GM23248 (cell line): ENCODE measurements around the gene NUDCD3. TPM values are rescaled to one million over a fixed set of nuclear protein-coding genes. Genes with fewer than 3 reads are reported as not detected.

Source experiments
- DNase-seq: peaks from one replicate; pipeline ENCODE4 v3.0.0-alpha.2; 2015
- H2AFZ ChIP-seq: fragments of 200-600 bp; sonication (generic); 2 replicates; pipeline ENCODE4 v1.6.1; 2016; ENCODE audit warnings: antibody characterized with exemption
- H3F3A ChIP-seq: fragments of 200-600 bp; sonication (generic); 2 replicates; pipeline ENCODE4 v1.6.1; 2016; ENCODE audit warnings: mild to moderate bottlenecking, antibody characterized with exemption, mixed run types; ENCODE audit not compliant: insufficient read depth
- H3K27ac ChIP-seq: fragments of 200-600 bp; sonication (generic); 2 replicates; pipeline ENCODE4 v1.5.1; 2016; ENCODE audit warnings: mild to moderate bottlenecking
- H3K27me3 ChIP-seq: fragments of 200-600 bp; sonication (generic); replicated peaks from 2 replicates; pipeline ENCODE4 v1.6.1; 2016; ENCODE audit warnings: mild to moderate bottlenecking; ENCODE audit not compliant: insufficient read depth
- H3K36me3 ChIP-seq: fragments of 200-600 bp; sonication (generic); 2 replicates; pipeline ENCODE4 v1.6.1; 2016; ENCODE audit warnings: low read depth, mild to moderate bottlenecking
- H3K4me1 ChIP-seq: fragments of 200-600 bp; sonication (generic); 2 replicates; pipeline ENCODE4 v1.6.1; 2016; ENCODE audit warnings: mild to moderate bottlenecking; ENCODE audit not compliant: insufficient read depth
- H3K4me2 ChIP-seq: fragments of 200-600 bp; sonication (generic); one replicate; pipeline ENCODE4 v1.6.1; 2016; ENCODE audit warnings: mild to moderate bottlenecking; ENCODE audit not compliant: unreplicated experiment
- H3K4me3 ChIP-seq: fragments of 200-600 bp; sonication (generic); 2 replicates; pipeline ENCODE4 v1.5.1; 2016; ENCODE audit warnings: mild to moderate bottlenecking
- H3K79me2 ChIP-seq: fragments of 200-600 bp; sonication (generic); 2 replicates; pipeline ENCODE4 v1.6.1; 2016; ENCODE audit warnings: mild to moderate bottlenecking; ENCODE audit not compliant: insufficient read depth
- H3K9ac ChIP-seq: fragments of 200-600 bp; sonication (generic); 2 replicates; pipeline ENCODE4 v1.6.1; 2016; ENCODE audit warnings: mild to moderate bottlenecking
- H3K9me2 ChIP-seq: fragments of 200-600 bp; sonication (generic); 2 replicates; pipeline ENCODE4 v1.6.1; 2016; ENCODE audit warnings: mixed run types, mild to moderate bottlenecking, moderate library complexity; ENCODE audit not compliant: insufficient read depth
- H3K9me3 ChIP-seq: fragments of 200-600 bp; sonication (generic); one replicate; pipeline ENCODE4 v1.6.1; 2017; ENCODE audit warnings: low read depth
- H4K20me1 ChIP-seq: fragments of 200-600 bp; sonication (generic); 2 replicates; pipeline ENCODE4 v1.6.0; 2016; ENCODE audit not compliant: insufficient read depth
- EZH2 ChIP-seq: fragments of 200-600 bp; sonication (generic); IDR thresholded peaks from 2 replicates; pipeline ENCODE4 v1.6.1; 2018; ENCODE audit warnings: antibody characterized with exemption, mild to moderate bottlenecking; ENCODE audit not compliant: insufficient read depth, poor library complexity, severe bottlenecking
- EZH2phosphoT487 ChIP-seq: fragments of 200-600 bp; sonication (generic); IDR thresholded peaks from 2 replicates; pipeline ENCODE4 v1.6.1; 2018; ENCODE audit warnings: antibody characterized with exemption, moderate library complexity, mild to moderate bottlenecking, low read depth; ENCODE audit not compliant: insufficient read depth
- WGBS, 2 experiments: methylation state at CpG; one replicate each; pipeline ENCODE4 v1.1.6; 2015 to 2017; ENCODE audit warnings: low lambda C conversion rate in 2 of 2, low coverage in 1 of 2; ENCODE audit errors: missing lambda C conversion rate in 2 of 2; 5-methylcytosine and 5-hydroxymethylcytosine counted together
- in situ Hi-C: fragments of 300-500 bp; cut with MboI; formaldehyde crosslinking; loops from 2 replicates; pipeline ENCODE4 v1.15.0; 2020
- polyA plus RNA-seq: library from polyadenylated mRNA; unstranded; fragments of >200 nt; fragmentation: Nextera tagmentation; extraction: Ambion mirVana; gene quantifications from 2 replicates; pipeline ENCODE4 v1.2.1, GENCODE V29; 2016
- total RNA-seq: library from RNA; depleted of rRNA; stranded (reverse); fragments of >200 nt; shearing (Covaris generic); gene quantifications from 2 replicates; pipeline ENCODE4 v1.2.3, GENCODE V29; 2014

The NUDCD3 gene
- total and polyA plus RNA-seq, 2 experiments from 2014 or later = 56.7 to 79.1 TPM

- no peaks in the 10 kb centered on the region for H4K20me1 ChIP-seq
- no peak overlapping the region for H3K4me3 ChIP-seq
- peak overlapping the region; percentile 90 for H3K27ac ChIP-seq
- H3K9me2 ChIP-seq = no peaks in the 10 kb centered on the region
- H3K36me3 ChIP-seq = no peaks in the 10 kb centered on the region
- no peaks in the 10 kb centered on the region for H3K79me2 ChIP-seq
- in situ Hi-C loops = no loop called here
- H3K4me2 ChIP-seq = peak overlapping the region; percentile 35
- peaks cover 57% of the 10 kb centered on the region for H3K4me1 ChIP-seq
- peaks cover 34% of the 10 kb centered on the region for H3F3A ChIP-seq
- H3K27me3 ChIP-seq = no peaks in the 10 kb centered on the region
- 74 to 79% methylated on average over 5 of the region's 5 CpGs for WGBS, 2 experiments
- H3K9me3 ChIP-seq = no peaks in the 10 kb centered on the region
- TF ChIP-seq EZH2phosphoT487 (no peak), EZH2 (no peak)
- H3K9ac ChIP-seq = peak overlapping the region; percentile 38; the same call in 1 of the 2 replicates
- no peak for DNase-seq
- no peak overlapping the region for H2AFZ ChIP-seq
These were observed 112.6 kb downstream of the NUDCD3 start for GRCh38 chr7:44377681-44378421.

DNA sequence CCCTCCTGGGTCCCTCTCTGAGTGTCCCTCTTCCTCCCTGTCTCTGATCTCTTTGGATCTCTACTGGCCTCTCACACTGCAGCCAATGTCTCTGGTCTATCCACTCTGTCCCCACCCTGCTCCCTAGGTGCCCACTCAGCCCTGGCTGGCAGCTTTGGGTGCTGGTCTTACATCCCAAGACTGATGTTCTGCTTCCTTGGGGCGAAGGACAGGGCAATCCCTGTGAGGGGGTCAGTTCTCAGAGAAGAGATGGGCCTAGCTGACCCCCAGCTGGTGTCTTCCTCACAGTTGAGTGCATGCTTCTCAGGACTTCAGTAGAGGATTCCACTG, 113.4 kb downstream of the NUDCD3 start:
- H3K4me2 ChIP-seq = no peak overlapping the region
- TF ChIP-seq EZH2 (no peak), EZH2phosphoT487 (no peak)
- no peaks in the 10 kb centered on the region for H3K9me2 ChIP-seq
- peaks cover 31% of the 10 kb centered on the region for H3F3A ChIP-seq
- H3K36me3 ChIP-seq = no peaks in the 10 kb centered on the region
- no peak overlapping the region for H3K9ac ChIP-seq
- in situ Hi-C loops = no loop called here
- H3K27me3 ChIP-seq = no peaks in the 10 kb centered on the region
- no peak for DNase-seq
- H3K79me2 ChIP-seq = no peaks in the 10 kb centered on the region
- peaks cover 57% of the 10 kb centered on the region for H3K4me1 ChIP-seq
- H2AFZ ChIP-seq = no peak overlapping the region
- no peaks in the 10 kb centered on the region for H4K20me1 ChIP-seq
- 74 to 100% methylated on average over 1 of the region's 1 CpG for WGBS, 2 experiments
- H3K27ac ChIP-seq = no peak overlapping the region
- H3K9me3 ChIP-seq = no peaks in the 10 kb centered on the region
- H3K4me3 ChIP-seq = no peak overlapping the region

- H3K4me3 ChIP-seq = no peak overlapping the region
- H3K27ac ChIP-seq = no peak overlapping the region
- no peaks in the 10 kb centered on the region for H3K36me3 ChIP-seq
- no peaks in the 10 kb centered on the region for H3K9me3 ChIP-seq
- no peaks in the 10 kb centered on the region for H3K27me3 ChIP-seq
- DNase-seq = no peak
- TF ChIP-seq EZH2phosphoT487 (no peak), EZH2 (no peak)
- no peak overlapping the region for H2AFZ ChIP-seq
- 80 to 90% methylated on average over 4 to 7 of the region's 7 CpGs for WGBS, 2 experiments
- no peak overlapping the region for H3K9ac ChIP-seq
- in situ Hi-C loops = no loop called here
- no peaks in the 10 kb centered on the region for H4K20me1 ChIP-seq
- peaks cover 54% of the 10 kb centered on the region for H3K4me1 ChIP-seq
- peaks cover 29% of the 10 kb centered on the region for H3F3A ChIP-seq
- H3K9me2 ChIP-seq = no peaks in the 10 kb centered on the region
- H3K4me2 ChIP-seq = no peak overlapping the region
- no peaks in the 10 kb centered on the region for H3K79me2 ChIP-seq
These were observed 113.9 kb downstream of the NUDCD3 start for GRCh38 chr7:44376429-44377133.

DNA sequence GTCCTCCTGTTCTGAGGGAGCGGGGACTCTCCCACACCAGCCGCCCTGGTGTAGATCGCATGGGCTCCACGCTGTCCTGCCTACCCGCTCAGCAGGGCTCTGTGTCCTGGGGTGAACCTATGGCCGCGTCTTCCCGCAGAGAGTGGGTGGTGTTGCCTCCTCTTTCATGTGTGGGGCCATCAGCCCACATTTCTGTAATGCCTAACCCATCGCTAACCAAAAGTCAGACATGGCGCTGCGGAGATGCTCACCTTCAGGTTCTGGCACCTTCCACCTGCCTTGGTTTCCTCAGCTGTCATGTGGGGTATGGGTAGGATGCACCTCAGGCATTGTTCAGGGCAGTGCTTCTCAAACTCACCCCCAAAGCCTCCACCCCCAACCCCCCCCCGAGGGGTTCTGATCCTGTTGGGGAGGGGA, 114.5 kb downstream of the NUDCD3 start:
- H3K4me1 ChIP-seq = peaks cover 48% of the 10 kb centered on the region
- in situ Hi-C loops = no loop called here
- no peak for DNase-seq
- H3K79me2 ChIP-seq = no peaks in the 10 kb centered on the region
- no peak overlapping the region for H3K27ac ChIP-seq
- H3K9me3 ChIP-seq = no peaks in the 10 kb centered on the region
- H3K27me3 ChIP-seq = no peaks in the 10 kb centered on the region
- H3K9me2 ChIP-seq = no peaks in the 10 kb centered on the region
- H3K4me2 ChIP-seq = no peak overlapping the region
- H3F3A ChIP-seq = peaks cover 29% of the 10 kb centered on the region
- no peaks in the 10 kb centered on the region for H3K36me3 ChIP-seq
- no peak overlapping the region for H2AFZ ChIP-seq
- H4K20me1 ChIP-seq = no peaks in the 10 kb centered on the region
- TF ChIP-seq EZH2phosphoT487 = no peak
- no peak for TF ChIP-seq EZH2
- WGBS, 2 experiments = 92 to 94% methylated on average over 12 of the region's 12 CpGs
- no peak overlapping the region for H3K4me3 ChIP-seq
- H3K9ac ChIP-seq = no peak overlapping the region
